HS-5 (cell line): ENCODE data around the gene EXO1.
"Not testable (repeated sequence)": the region's sequence is repeated elsewhere in the genome, so short reads cannot be mapped to it uniquely, and the experiment has no call there.

Experiments used
- DNase-seq: peaks from one replicate; pipeline ENCODE4 v3.0.0-alpha.2; 2012; ENCODE audit warnings: low read depth

The EXO1 gene

DNA sequence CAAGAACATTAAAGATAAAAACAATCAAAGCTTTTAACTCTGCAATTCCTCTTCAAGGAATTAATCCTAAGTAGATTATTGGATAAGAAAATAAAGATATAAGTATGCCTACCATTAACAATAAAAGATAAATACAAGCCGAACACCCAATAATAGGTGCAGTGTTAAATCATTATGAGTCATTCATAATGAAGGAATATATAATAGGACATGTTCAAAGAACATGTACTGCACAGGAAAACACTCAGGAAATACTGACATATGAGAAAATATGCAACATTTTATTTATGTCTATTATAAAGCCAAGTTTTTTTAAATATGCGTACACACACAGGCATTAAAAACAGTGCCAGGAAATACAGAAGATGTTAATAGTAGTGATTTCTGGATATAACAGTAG, 11.1 kb upstream of the EXO1 start:
- DNase-seq = no peak

DNA sequence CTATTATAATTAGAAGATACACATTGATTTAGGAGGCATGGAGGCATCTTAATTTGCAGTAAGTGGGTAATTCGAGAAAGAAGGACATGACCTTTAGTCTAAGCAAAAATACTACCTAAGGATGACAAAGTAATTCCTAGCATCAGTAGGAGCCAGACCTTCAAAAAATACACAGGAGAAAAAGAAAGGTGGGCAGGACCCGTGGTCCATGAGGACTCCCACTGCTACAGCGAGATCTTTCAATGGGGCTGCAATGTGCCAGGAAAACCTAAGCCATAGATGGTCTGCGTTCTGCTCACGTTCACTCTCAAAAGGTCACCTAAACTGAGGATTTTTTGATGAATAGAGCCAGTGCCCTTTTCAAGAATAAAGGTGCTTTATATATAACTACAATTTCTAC, 10.6 kb upstream of the EXO1 start:
- no peak for DNase-seq

DNA sequence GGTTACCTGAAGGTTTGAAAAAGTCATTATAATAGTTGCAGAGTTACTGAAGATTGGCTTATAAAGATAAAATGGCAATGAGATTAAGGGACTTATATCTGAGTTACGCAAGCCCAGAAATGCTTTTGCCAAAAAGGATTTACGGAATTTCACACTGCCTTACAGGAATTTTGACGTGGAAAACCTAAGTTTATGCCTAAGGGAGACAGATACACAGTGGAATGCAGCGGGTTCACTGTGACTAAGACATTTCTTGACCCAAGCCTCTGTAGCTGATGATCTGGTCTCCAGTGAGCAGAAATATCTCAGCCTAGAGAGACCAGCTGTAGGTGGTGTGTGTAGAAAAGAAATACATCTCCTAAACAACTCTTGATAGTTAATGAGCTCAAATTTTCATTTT, 10.1 kb upstream of the EXO1 start:
- peak; percentile 84 for DNase-seq

DNA sequence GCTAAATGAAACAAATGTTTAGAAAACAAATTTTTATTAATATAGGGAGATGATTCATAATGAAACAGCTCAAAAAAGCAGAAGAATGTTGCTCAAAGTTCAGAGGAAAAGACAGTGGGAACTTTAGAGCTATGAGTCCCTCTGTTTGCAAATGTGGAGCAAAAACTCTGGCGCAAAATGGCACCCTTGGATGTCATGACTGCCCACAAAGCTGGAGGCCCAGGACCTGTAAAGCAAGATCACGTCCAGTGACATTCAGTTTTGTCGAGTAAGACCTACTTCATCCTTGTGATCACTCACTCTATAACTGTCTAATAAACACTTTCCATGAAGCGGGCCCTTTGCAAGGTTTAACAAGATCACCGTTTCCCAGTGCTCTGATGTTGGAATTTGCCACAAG, 9.1 kb upstream of the EXO1 start:
- no peak for DNase-seq

DNA sequence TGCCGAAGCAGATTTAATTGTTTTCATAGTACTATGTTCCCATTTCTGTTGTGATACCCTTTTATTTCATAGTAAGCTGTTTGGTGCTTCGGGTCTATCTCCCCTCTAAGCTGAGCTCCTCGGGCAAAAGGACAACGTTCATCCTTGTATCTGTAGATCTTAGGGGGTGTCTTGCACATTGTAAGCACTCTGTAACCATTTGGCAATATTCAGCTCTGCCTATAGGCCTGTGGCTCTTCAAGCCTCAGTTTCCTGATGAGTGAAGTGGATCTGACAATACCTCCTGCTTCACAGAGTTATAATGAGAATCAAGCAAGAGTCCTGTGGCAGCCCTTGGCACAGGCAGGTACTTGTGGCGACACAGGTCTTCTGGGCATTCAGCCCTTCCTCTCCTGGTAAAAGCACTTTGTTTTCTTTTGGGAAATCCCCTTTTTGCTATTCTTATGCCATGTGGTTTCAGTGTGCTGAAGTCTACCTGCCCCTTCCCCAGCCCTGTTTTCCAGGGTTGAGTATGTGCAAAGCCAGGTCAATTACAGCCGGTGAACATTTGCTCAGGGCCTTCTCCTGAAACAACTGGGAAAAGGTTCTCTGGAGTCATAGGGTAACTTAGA, 8.5 kb upstream of the EXO1 start:
- no peak for DNase-seq

DNA sequence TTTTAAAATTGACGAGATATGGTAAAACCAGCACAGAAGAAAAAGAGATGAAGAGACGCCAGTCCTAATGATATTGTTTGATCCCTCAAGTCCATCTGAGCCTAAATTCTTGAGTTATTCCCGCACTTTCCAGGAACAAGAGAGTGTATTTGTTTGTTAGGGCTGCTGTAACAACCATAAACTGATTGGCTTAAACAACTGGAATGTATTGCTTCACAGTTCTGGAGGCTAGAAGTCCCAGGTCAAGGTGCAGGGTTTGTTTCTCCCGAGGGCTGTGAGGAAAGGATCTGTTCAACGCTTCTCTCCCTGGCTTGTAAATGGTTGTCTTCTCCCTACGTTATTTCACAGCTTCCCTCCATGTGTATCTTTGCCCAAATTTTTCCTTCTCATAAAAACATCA, 7.8 kb upstream of the EXO1 start:
- no peak for DNase-seq

DNA sequence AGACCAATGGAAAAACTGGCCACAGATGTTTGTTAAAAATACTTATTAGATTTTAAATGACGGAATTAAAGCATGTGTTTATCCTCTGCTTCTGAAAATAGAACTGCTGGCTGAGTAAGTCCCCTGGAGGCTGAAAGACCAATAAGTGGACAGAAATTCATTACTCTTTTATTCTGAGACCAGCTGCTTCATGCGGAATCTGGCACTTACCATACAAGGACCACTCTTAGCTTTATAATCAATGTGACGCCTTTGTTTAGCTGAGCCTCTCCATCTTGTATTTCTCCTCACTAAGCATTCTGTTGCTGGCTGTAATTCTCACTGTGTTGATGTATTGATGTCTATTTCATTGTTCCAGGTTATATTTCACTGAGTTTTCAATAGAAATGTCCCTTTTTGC, 6.3 kb upstream of the EXO1 start:
- no peak for DNase-seq

DNA sequence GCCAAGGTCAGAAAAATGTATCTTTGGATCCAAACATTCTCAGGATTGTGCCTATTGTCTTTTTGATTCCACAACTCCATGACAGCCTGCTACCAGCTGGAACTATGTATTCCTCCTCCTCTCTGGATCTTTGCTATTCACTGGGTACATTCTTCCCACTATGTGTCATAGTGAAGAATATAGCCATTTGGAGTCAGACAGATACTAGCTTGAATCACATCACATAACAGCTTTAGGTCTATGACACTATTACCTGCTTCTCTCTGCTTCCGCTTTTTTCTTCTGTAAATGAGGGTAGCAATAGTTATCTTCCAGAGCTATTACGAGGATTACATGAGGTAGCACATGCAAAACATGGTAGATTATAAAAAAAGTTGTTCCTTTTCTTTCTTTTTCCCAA, 5.4 kb upstream of the EXO1 start:
- no peak for DNase-seq

DNA sequence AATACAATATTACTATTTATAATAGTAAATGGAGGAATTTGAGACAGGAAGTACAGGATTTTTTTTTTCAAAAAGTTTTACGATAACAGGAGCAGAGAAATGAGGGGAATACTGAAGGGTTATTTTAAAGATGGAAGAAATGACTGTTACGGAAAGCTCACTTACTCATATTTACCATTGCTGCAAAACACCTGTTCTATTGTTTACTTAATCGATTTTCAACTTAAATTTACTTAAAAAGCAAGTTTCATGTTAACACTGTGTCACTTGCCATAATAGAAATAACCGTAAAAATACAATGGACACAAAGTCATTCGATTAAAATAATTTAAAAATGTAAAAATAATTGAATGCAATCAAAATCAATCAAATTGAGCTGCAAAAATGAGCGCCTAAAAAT, 3.4 kb upstream of the EXO1 start:
- DNase-seq = no peak

DNA sequence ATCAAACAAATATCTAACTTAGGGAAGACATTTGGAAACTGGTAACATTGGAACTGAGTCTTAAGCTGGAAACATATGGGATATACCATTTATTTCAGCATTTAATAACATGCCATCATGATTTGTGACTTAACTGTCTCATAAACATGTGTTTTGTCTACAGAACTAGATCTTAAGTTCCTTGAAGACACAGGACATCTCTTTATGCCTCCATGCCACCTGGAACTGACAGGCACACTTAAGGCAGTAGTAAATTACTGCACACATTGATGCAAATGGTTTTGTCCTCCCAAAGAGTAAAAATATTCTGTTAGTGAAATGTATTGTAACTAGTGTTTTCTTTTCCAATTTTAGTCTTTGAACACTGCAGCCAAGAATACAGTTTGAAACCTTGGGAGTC, 1.6 kb upstream of the EXO1 start:
- no peak for DNase-seq

DNA sequence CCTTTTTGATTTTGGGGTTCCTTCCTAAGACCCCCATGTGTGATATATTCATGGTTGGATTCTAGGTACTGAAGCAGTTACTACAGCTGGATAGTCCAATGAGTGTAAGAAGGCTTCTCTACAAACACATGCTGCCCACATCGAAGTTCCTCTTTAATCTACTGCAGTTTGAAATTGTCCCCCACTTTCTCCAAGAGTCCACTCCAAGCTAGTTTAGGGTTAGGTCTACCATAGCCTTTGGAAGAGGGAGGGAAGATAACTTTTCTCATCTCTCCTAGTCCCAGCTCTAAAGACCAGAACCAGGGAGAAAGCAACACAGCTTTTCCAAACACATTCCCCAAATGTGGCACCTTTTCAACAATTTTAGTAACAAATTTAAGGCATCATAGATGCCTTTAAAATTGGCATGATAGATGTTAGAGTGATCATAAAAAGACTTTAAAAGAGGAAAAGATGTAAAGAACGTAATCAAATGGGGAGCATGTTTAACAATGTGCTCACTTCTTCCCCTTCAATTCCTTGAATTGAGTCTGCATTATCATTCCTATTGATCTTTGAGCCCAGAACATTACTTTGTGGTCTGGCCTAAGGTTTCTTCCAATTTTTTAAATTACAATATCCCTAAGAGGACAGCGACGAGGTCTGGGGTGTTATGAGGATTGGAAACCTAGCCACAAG, 1.0 kb upstream of the EXO1 start:
- DNase-seq = no peak

DNA sequence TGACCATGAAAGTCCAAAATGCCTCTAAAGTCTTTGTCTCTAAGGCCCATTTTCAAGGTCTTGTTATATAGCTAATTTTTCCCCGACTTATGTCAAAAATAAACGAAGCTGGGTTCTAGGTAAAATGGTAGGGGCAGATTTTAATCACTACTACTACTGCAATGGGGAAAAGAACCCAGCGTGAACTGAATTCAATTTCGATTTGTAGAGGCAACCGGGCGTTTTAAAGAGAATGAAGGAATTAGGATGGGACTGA, 536 bp upstream of the EXO1 start:
- no peak for DNase-seq

DNA sequence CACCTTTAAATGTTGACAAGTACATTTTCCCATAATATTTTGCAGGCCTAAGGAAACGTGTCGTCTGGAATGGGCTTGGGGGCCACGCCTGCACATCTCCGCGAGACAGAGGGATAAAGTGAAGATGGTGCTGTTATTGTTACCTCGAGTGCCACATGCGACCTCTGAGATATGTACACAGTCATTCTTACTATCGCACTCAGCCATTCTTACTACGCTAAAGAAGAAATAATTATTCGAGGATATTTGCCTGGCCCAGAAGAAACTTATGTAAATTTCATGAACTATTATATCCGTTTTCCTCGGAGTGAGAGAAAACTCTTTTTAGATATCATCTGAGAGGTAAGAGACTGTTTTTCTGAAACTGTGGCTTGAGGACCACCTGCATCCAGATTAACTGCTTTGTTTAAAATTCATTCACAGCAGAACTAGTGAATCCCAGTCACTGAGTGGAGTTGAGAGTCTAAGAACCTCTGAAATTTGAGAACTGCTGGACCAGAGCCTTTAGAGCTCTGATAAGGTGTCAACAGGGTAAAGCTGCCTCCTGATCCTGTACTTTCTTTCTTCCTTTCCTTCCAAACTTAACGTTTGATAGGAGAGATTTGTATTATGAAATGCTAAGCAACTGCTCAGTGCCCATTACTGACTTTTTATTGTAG, 811 bp downstream of the EXO1 start:
- no peak for DNase-seq

DNA sequence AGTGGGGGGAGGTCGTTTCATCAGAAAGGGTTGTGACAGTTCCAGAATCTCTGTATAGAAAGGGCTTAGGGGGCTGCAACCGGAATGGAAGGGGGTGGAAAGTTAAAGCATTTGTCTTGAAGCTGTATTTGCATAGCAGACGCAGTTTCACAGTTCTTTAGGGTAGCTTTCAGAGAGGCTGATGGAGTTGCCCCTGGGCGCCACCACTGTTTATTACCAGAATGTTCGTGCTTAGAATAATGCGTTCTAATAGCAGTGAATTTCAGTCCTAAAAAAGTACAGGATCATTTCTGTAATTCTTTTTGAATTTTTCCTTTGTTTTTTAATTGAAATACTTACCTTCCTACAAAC, 1.3 kb downstream of the EXO1 start:
- DNase-seq = no peak

DNA sequence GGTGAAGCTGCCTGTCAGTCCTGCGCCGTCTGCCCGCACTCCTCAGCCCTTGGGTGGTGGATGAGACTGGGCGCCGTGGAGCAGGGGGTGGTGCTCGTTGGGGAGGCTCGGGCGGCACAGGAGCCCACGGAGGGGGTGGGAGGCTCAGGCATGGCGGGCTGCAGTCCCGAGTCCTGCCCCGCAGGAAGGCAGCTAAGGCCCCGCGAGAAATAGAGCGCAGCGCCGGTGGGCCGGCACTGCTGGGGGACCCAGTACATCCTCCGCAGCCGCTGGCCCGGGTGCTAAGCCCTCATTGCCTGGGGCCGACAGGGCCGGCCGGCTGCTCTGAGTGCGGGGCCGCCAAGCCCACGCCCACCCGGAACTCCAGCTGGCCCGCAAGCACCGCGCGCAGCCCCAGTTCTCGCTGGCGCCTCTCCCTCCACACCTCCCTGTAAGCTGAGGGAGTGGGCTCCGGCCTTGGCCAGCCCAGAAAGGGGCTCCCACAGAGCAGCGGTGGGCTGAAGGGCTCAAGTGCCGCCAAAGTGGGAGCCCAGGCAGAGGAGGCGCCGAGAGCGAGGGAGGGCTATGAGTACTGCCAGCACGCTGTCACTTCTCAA, 7.6 kb downstream of the EXO1 start:
- not testable (repeated sequence) for DNase-seq

DNA sequence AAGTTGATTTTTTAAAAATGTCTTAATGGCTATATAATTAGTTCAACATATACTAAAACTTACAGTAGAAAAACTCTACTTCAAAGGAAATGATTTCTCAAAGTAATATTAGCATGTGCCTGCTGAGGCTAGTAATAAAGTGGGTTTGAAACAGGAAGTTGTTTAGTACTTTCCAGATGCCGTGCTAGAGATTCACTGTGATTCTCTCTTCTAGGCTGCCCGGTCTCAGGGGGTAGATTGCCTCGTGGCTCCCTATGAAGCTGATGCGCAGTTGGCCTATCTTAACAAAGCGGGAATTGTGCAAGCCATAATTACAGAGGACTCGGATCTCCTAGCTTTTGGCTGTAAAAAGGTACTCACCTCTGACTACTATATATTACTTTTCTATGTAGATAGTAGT, 9.1 kb downstream of the EXO1 start:
- no peak for DNase-seq

DNA sequence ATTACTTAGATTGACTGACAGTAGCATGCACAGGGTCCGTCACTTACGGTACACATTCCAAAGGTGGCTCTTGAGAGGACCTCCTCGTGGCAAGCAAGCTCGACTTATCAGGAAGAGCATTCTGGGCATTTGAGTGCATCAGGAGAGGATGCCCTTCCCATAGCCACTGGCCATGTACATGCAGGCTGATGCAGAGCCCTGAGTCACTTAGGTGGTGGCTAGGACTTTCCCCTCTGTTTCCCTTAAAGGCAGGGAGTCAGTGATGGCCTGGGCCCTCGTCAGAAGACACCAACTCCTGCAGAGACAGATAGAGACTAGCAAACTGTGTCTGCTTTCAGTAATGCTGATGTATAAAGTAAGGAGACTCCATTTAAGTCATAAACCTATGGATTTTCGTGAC, 12.9 kb downstream of the EXO1 start:
- DNase-seq = no peak

DNA sequence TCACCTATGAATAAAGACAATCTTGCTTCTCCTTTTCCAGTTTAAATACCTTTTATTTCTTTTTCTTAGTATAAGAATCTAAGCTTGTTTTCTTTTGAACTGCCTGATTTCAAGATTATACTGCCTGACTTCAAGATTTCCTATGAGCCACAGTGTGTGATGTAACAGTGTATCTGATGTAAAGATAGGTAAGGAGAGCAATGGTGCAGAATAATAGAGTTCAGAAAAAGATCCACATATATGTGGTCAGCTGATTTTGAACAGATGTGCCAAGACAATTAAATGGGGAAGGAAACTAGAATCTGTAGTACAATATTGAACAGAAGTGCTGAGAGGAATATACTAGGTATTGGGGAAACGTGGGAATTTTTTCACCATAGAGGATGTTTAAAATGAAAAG, 21.0 kb downstream of the EXO1 start:
- DNase-seq = no peak

DNA sequence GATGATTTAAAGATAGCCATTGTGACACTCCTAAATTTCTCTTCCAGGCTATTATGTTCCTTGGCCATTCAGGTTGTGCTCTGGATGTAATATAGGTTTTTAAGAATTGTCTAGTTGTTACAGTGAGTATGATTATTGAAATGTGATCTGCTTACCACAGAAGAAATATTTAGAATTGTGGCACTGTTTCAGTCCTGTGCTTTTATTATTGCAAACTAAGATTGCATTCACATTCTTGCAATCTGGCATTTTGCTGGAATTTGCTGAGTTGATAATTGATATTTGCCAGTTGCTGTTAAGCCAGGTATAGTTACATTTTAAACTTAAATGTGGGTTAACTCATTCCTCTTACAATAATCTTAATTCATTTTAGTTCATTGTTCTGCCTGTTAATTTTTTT, 22.3 kb downstream of the EXO1 start:
- DNase-seq = no peak

DNA sequence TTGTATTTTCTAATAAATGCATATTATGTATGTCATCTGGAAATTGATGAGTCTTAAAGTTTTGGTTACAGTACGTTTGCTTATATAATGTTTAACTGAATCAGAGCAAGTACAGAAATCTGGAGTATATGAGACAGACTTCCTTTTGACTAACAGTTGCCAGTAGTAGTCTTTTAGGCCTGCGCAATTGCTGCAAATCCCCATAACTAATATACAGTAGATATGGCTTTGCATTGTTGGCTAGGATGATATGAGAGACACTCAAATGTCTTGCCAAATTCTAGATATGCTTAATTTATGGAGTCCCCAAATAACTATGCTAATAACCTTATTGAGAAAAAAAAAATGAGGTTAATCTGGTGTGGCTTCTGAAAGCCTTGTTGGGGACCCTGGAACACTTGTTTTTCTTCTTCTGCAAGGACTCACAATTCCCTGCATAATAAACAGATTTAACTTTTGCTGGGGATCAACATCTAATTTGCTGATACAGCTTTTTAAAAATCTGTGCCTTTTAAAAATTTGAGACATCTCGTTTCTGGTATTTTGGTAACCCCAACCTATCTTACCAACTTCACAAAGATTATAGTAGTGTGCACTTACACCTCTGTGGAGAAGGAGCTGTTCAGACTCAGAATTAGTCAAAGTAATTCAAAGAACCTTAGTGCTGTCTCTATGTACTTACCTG, 22.9 kb downstream of the EXO1 start:
- DNase-seq = no peak

DNA sequence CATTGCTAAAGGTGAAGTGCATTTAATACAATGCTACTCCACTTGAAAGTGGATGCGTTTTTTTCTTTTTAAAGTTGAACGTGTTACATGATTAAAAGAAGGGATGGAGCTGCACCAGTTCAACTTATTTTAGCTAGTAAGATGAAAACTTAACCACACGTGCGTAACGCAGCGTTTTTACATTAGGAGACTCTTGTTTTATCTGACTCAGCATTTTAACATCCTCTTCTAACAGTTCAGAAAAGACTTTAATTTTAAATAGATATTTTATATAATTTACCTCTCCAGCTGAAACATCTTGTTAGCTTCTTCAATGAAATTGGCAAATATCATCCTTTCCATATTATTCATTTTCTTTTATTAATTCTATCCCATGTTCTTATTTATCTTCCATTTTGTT, 33.4 kb downstream of the EXO1 start:
- no peak for DNase-seq

DNA sequence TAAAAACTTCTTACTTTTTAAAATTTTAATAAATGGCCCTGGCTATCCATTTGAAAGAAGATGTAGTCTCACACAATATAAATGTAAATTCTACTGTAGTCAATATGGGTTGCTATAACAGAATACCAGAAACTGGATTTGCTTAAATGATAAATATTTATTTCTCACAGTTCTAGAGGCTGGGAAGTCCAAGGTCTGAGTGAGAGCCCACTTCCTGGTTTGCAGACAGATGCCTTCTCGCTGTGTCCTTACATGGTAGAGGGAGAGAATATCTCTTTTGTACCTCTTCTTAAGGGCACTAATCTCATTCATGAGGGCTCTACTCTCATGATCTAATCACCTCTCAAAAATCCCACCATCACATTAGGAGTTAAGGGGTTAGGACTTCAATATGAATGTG, 35.2 kb downstream of the EXO1 start:
- no peak for DNase-seq

DNA sequence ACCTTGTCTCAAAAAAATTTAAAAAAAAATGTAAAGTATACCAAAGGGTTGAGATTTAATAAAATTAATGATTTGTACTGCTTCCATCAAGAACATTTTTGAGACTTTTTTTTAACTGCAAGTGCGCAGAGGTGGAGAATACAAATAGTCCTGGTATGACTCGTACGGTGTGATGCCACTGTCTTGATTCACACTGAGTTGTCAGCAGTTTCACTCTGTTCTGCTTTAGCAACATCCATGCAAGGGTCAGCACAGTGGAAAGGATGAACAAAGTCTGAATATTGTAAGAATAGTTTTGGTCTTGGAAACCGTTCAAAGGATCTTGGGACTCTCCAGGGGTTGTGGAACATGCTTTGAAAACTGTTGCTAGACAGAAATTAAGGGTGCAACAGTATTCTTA, 40.2 kb downstream of the EXO1 start:
- DNase-seq = peak; percentile 14
